GM12878 (cell line): Measurements from ENCODE around the gene TTC39B. TPM values are rescaled to one million over a fixed set of nuclear protein-coding genes. Genes with fewer than 3 reads are reported as not detected.

ENCODE experiments used
- ATAC-seq: fragments of 200-7000 bp; cut with Tn5 transposase; 3 replicates; pipeline ENCODE4 v1.9.1; 2020; ENCODE audit warnings: mild to moderate bottlenecking, moderate library complexity
- BruUV-seq: library from RNA; stranded (reverse); fragments of 400-500 nt; replicated peaks from 2 replicates; lab custom pipeline; 2021; lab: Mats Ljungman, UMichigan
- CTCF ChIA-PET: fragments of 300-600 bp; sonication (Branson Sonifier 250); formaldehyde crosslinking; extraction: SDS; loops from one replicate; lab custom pipeline; 2021; ENCODE audit warnings: inconsistent platforms; lab: Yijun Ruan, JAX
- POLR2A ChIA-PET: fragments of 350-600 bp; formaldehyde crosslinking; extraction: SDS; loops from one replicate; lab custom pipeline; 2021; ENCODE audit warnings: inconsistent platforms; lab: Charles Lee
- RAD21 ChIA-PET: fragments of 300-600 bp; sonication (Branson Sonifier 250); formaldehyde crosslinking; loops from one replicate; lab custom pipeline; 2023; ENCODE audit warnings: antibody characterized with exemption; ENCODE audit not compliant: unreplicated experiment; lab: Charles Lee
- SMC1A ChIA-PET: fragments of 300-600 bp; sonication (Branson Sonifier 250); formaldehyde crosslinking; loops from one replicate; lab custom pipeline; 2023; ENCODE audit not compliant: unreplicated experiment, uncharacterized antibody; lab: Charles Lee
- DNase-seq: peaks from one replicate; pipeline ENCODE4 v3.0.0-alpha.2; 2011; ENCODE audit warnings: low read depth, low spot score
- FAIRE-seq: peaks from 3 replicates; lab custom pipeline; 2011; peaks lifted over from hg19 to GRCh38; lab: Jason Lieb, UNC
- H2AFZ ChIP-seq: 2 replicates; pipeline ENCODE4 v1.6.0; 2011; ENCODE audit warnings: low read depth, low read length, control low read depth; ENCODE audit not compliant: control insufficient read depth
- H3K27ac ChIP-seq: 2 replicates; pipeline ENCODE4 v1.5.1; 2011; ENCODE audit warnings: control low read depth; ENCODE audit not compliant: control insufficient read depth, insufficient read depth
- H3K27me3 ChIP-seq, 2 experiments: replicated peaks in 1 of 2; 2 replicates each; pipeline versions ENCODE4 v1.6.0 to v1.6.1; 2011; ENCODE audit warnings: low read length in 1 of 2; ENCODE audit not compliant: control insufficient read depth in 2 of 2, insufficient read depth in 2 of 2
- H3K36me3 ChIP-seq, 2 experiments: 2 replicates each; pipeline ENCODE4 v1.5.1; 2011; ENCODE audit warnings: low read length in 1 of 2; ENCODE audit not compliant: control insufficient read depth in 2 of 2, insufficient read depth in 2 of 2
- H3K4me1 ChIP-seq: 2 replicates; pipeline ENCODE4 v1.6.1; 2011; ENCODE audit warnings: mild to moderate bottlenecking, low read length, moderate library complexity, mixed read lengths; ENCODE audit not compliant: control insufficient read depth, insufficient read depth
- H3K4me2 ChIP-seq: 2 replicates; pipeline ENCODE4 v1.6.0; 2011; ENCODE audit warnings: control low read depth; ENCODE audit not compliant: control insufficient read depth, insufficient read depth
- H3K4me3 ChIP-seq: fragments of 200-600 bp; sonication (generic); 2 replicates; pipeline ENCODE4 v1.5.1; 2016
- H3K79me2 ChIP-seq: 2 replicates; pipeline ENCODE4 v1.6.0; 2011; ENCODE audit warnings: low read length; ENCODE audit not compliant: control insufficient read depth, insufficient read depth
- H3K9ac ChIP-seq: 2 replicates; pipeline ENCODE4 v1.8.0; 2011; ENCODE audit warnings: low read length, control low read depth, mixed read lengths; ENCODE audit not compliant: control insufficient read depth, insufficient read depth
- H3K9me3 ChIP-seq: replicated peaks from 3 replicates; pipeline ENCODE4 v1.5.1; 2011; ENCODE audit warnings: mild to moderate bottlenecking, low read length; ENCODE audit not compliant: control insufficient read depth, insufficient read depth
- H4K20me1 ChIP-seq: 2 replicates; pipeline ENCODE4 v1.6.0; 2011; ENCODE audit not compliant: control insufficient read depth, insufficient read depth
- ATF7 ChIP-seq: fragments of 450-650 bp; IDR thresholded peaks from 2 replicates; pipeline ENCODE4 v1.6.1; 2016; ENCODE audit warnings: low read depth, mild to moderate bottlenecking
- HCFC1 ChIP-seq: fragments of 150-350 bp; IDR thresholded peaks from 2 replicates; pipeline ENCODE4 v1.6.1; 2014; ENCODE audit warnings: low read length
- LARP7 ChIP-seq: fragments of 450-650 bp; IDR thresholded peaks from 2 replicates; pipeline ENCODE4 v1.6.1; 2017; ENCODE audit warnings: mild to moderate bottlenecking
- NFYA ChIP-seq: IDR thresholded peaks from 2 replicates; pipeline ENCODE4 v1.6.1; 2011; ENCODE audit warnings: low read depth, mild to moderate bottlenecking, low read length, improper control_type of control experiment, borderline replicate concordance
- PML ChIP-seq: IDR thresholded peaks from 2 replicates; pipeline ENCODE4 v1.6.1; 2012; ENCODE audit warnings: low read length, inconsistent platforms
- POLR2AphosphoS5 ChIP-seq: IDR thresholded peaks from 2 replicates; pipeline ENCODE4 v1.6.1; 2011; ENCODE audit warnings: mild to moderate bottlenecking, low read length, inconsistent platforms
- RUNX3 ChIP-seq: IDR thresholded peaks from 2 replicates; pipeline ENCODE4 v1.6.1; 2012; ENCODE audit warnings: low read length, inconsistent platforms
- ZNF24 ChIP-seq: fragments of 450-650 bp; IDR thresholded peaks from 2 replicates; pipeline ENCODE4 v1.6.1; 2017; ENCODE audit warnings: antibody characterized with exemption, mild to moderate bottlenecking
- ZNF384 ChIP-seq: IDR thresholded peaks from 2 replicates; pipeline ENCODE4 v1.6.1; 2012; ENCODE audit warnings: low read depth, mild to moderate bottlenecking, low read length, improper control_type of control experiment, borderline replicate concordance
- WGBS: methylation state at CpG from one replicate; pipeline ENCODE4 v1.1.6; 2016; ENCODE audit warnings: low lambda C conversion rate; ENCODE audit not compliant: insufficient replicate concordance, insufficient coverage; ENCODE audit errors: missing lambda C conversion rate; 5-methylcytosine and 5-hydroxymethylcytosine counted together
- in situ Hi-C: fragments of 300-500 bp; cut with MboI; formaldehyde crosslinking; loops from 9 replicates; pipeline ENCODE4 v1.14.3; 2018; ENCODE audit warnings: mixed read lengths
- intact Hi-C: fragments of 100-400 bp; cut with micrococcal nuclease; formaldehyde crosslinking; loops from one replicate; pipeline ENCODE4 v1.14.2; 2022; ENCODE audit not compliant: unreplicated experiment
- polyA plus RNA-seq, 11 experiments: library from polyadenylated mRNA; depleted of rRNA in 4 of 11; unstranded in 6 of 11; stranded (reverse) in 5 of 11; fragments of >200 nt; fragmentation: Nextera tagmentation in 4 of 11; fragmentation: Illumina TruSeq in 1 of 11; extraction: Ambion mirVana in 4 of 11; extraction: Trizol in 1 of 11; gene quantifications; 1 replicate in 1 of 11; 2 replicates in 10 of 11; pipeline versions ENCODE4 v1.2.1 to v1.2.3, GENCODE V29; 2011 to 2016; ENCODE audit warnings: inconsistent platforms in 2 of 11, missing spikeins in 2 of 11, low read depth in 1 of 11
- total RNA-seq, 4 experiments: library from RNA; depleted of rRNA in 3 of 4; stranded (reverse); fragments of >200 nt in 3 of 4; fragmentation: Illumina TruSeq in 1 of 4; extraction: Trizol in 1 of 4; gene quantifications; 2 replicates each; pipeline versions ENCODE4 v1.2.1 to v1.2.3, GENCODE V29; 2013 to 2021
- TF ChIP-seq, protein P1 (sequence below), 3 experiments: IDR thresholded peaks in 2 of 3; conservative IDR thresholded peaks in 1 of 3; 2 replicates each; pipeline ENCODE4 v1.5.1; 2011; ENCODE audit warnings: low read depth in 3 of 3, low read length in 3 of 3, mild to moderate bottlenecking in 3 of 3, control low read depth in 2 of 3, moderate library complexity in 2 of 3, inconsistent platforms in 1 of 3, mixed read lengths in 1 of 3; ENCODE audit not compliant: control insufficient read depth in 2 of 3, insufficient read depth in 1 of 3; ENCODE audit errors: extremely low read depth in 1 of 3
- TF ChIP-seq, protein P2 (sequence below): fragments of 150-350 bp; IDR thresholded peaks from 2 replicates; pipeline ENCODE4 v1.6.1; 2014; ENCODE audit warnings: mild to moderate bottlenecking, low read depth, low read length

The TTC39B gene
- total and polyA plus RNA-seq, 10 of the 15 experiments (the other 5 are each of a cell fraction or from before 2014, with no cell fraction given): 0.68 to 2.5 (median 1.5) TPM

DNA sequence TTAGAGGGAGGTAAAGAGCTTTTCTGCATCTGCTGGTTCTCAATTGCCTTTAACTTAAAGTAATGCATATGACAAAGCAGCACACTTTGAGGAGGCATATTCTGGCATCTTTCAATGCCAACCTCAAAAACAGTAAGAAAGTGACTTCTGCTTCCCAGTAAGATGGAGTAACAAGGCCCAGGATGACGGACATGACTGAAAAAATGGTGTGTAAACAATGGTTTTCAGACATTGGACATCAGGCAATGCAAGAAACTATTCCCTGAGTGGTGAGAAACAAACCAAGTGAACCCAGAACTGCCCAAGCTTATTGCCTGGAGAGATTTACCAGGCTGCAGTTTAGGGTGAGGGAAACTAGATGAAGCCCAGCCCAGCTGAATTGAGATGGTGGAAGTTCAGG lies 39.8 kb upstream of the TTC39B start:
- ChIA-PET SMC1A (no interaction called here), POLR2A (no interaction called here), RAD21 (no interaction called here), CTCF (interaction anchor here (1.2 kb wide), 1 partner anchor 10 kb away, joined by 3 read pairs; no protein-coding TSS in a partner anchor)
- DNase-seq: no peak
- TF ChIP-seq PML (no peak), ZNF24 (no peak), HCFC1 (no peak), LARP7 (no peak), RUNX3 (no peak)
- BruUV-seq: no TSS peak
- no peaks in the 10 kb centered on the region for H4K20me1 ChIP-seq
- FAIRE-seq: no peak
- in situ Hi-C loops: no loop called here
- no peak overlapping the region for H3K4me3 ChIP-seq
- no peak overlapping the region for H3K27ac ChIP-seq
- ATAC-seq: no peak
- intact Hi-C loops: no loop called here
- H2AFZ ChIP-seq: no peak overlapping the region
- no peaks in the 10 kb centered on the region for H3K9me3 ChIP-seq
- no peaks in the 10 kb centered on the region for H3K27me3 ChIP-seq
- WGBS: 0% methylated on average over 1 of the region's 1 CpG
- H3K4me2 ChIP-seq: no peak overlapping the region
- no peaks in the 10 kb centered on the region for H3K4me1 ChIP-seq
- no peaks in the 10 kb centered on the region for H3K36me3 ChIP-seq
- H3K9ac ChIP-seq: no peak overlapping the region
- no peaks in the 10 kb centered on the region for H3K79me2 ChIP-seq

DNA sequence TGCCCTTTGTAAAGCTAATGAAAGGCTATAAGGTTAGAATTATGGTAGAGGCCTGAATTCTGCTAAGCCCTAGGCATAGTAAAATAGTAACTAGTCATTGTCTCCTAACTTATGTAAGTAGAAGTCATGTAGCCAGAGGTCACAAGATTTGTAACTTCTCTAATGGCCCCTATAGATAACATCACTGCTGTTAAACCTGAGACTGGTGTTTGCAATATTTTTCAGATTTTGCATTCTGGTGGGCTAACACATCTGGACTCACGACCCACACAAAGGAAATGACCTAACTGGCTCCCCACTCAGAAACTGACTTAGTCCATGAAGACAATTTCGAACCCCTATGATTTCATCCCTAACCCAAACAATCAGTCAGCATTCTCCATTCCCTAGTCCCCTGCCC lies 37.2 kb upstream of the TTC39B start:
- H3K27me3 ChIP-seq: no peaks in the 10 kb centered on the region
- no peak overlapping the region for H3K4me3 ChIP-seq
- no peak overlapping the region for H2AFZ ChIP-seq
- no peaks in the 10 kb centered on the region for H3K79me2 ChIP-seq
- no peak overlapping the region for H3K4me2 ChIP-seq
- TF ChIP-seq POLR2AphosphoS5: no peak
- TF ChIP-seq ZNF384: no peak
- no peak for TF ChIP-seq ATF7
- TF ChIP-seq NFYA: no peak
- TF ChIP-seq, protein P1, sequence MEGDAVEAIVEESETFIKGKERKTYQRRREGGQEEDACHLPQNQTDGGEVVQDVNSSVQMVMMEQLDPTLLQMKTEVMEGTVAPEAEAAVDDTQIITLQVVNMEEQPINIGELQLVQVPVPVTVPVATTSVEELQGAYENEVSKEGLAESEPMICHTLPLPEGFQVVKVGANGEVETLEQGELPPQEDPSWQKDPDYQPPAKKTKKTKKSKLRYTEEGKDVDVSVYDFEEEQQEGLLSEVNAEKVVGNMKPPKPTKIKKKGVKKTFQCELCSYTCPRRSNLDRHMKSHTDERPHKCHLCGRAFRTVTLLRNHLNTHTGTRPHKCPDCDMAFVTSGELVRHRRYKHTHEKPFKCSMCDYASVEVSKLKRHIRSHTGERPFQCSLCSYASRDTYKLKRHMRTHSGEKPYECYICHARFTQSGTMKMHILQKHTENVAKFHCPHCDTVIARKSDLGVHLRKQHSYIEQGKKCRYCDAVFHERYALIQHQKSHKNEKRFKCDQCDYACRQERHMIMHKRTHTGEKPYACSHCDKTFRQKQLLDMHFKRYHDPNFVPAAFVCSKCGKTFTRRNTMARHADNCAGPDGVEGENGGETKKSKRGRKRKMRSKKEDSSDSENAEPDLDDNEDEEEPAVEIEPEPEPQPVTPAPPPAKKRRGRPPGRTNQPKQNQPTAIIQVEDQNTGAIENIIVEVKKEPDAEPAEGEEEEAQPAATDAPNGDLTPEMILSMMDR (IDR thresholded peaks at IDR 0.05 in 2 of 3, conservative IDR thresholded peaks at IDR 0.05 in 1 of 3; ENCODE audit: control insufficient read depth in 2 of 3, extremely low read depth in 1 of 3, insufficient read depth in 1 of 3, low read depth in 3 of 3, low read length in 3 of 3): no peak
- TF ChIP-seq, protein P2, sequence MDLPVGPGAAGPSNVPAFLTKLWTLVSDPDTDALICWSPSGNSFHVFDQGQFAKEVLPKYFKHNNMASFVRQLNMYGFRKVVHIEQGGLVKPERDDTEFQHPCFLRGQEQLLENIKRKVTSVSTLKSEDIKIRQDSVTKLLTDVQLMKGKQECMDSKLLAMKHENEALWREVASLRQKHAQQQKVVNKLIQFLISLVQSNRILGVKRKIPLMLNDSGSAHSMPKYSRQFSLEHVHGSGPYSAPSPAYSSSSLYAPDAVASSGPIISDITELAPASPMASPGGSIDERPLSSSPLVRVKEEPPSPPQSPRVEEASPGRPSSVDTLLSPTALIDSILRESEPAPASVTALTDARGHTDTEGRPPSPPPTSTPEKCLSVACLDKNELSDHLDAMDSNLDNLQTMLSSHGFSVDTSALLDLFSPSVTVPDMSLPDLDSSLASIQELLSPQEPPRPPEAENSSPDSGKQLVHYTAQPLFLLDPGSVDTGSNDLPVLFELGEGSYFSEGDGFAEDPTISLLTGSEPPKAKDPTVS: no peak
- no peak overlapping the region for H3K27ac ChIP-seq
- FAIRE-seq (no peak), DNase-seq (no peak), ATAC-seq (no peak)
- ChIA-PET CTCF (interaction anchor here (1.1 kb wide), 1 partner anchor 11 kb away, joined by 3 read pairs; no protein-coding TSS in a partner anchor), RAD21 (no interaction called here), POLR2A (no interaction called here), SMC1A (no interaction called here)
- no peaks in the 10 kb centered on the region for H3K36me3 ChIP-seq
- intact Hi-C loops: no loop called here
- no peaks in the 10 kb centered on the region for H3K4me1 ChIP-seq
- in situ Hi-C loops: no loop called here
- no peak overlapping the region for H3K9ac ChIP-seq
- BruUV-seq: no TSS peak
- no peaks in the 10 kb centered on the region for H3K9me3 ChIP-seq
- no peaks in the 10 kb centered on the region for H4K20me1 ChIP-seq
- WGBS: 3% methylated on average over 2 of the region's 2 CpGs
